ENCODE data around the gene SERINC1.

DNA sequence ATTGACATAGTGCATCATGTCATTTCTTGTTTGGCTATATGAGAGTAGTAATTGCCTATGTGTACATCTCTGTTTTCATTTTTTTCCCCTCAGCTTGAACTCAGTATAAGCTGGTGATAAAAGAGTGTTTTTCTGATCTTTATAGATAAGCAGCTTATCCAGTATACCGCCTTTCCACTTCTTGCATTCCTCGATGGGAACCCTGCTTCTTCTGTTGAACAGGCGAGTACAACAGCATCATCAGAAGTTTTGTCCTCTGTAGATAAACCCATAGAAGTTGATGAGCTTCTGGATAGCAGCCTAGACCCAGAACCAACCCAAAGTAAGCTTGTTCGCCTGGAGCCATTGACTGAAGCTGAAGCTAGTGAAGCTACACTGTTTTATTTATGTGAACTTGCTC is 39.8 kb downstream of the SERINC1 start:
- TF ChIP-seq POLR2A (IDR thresholded peaks at IDR 0.05; ENCODE audit: low read depth, low read length) (no peak), POLR2AphosphoS5 (IDR thresholded peaks at IDR 0.05; ENCODE audit: low read depth, low read length) (no peak), POU2F2 (IDR thresholded peaks at IDR 0.05; ENCODE audit: low read depth, low read length) (no peak)

All from GM12891 (cell line).